K562 (cell line): ENCODE measurements around the gene RHOC. TPM values are rescaled to one million over a fixed set of nuclear protein-coding genes. Genes with fewer than 3 reads are reported as not detected.

Experiments used
- CREBBP ChIP-seq: IDR thresholded peaks from one replicate; pipeline ENCODE4 v1.6.1; 2012; ENCODE audit warnings: low read depth, mild to moderate bottlenecking, control low read depth, inconsistent platforms, low read length
- DEAF1 ChIP-seq: fragments of 450-650 bp; formaldehyde crosslinking; IDR thresholded peaks from 2 replicates; pipeline ENCODE4 v1.4.0; 2020; ENCODE audit warnings: mild to moderate bottlenecking, moderate library complexity
- EHMT2 ChIP-seq: fragments of 450-650 bp; IDR thresholded peaks from 2 replicates; pipeline ENCODE4 v1.6.1; 2018; ENCODE audit warnings: antibody characterized with exemption
- ELF2 ChIP-seq: fragments of 250-450 bp; sonication (Bioruptor Pico); IDR thresholded peaks from 2 replicates; pipeline ENCODE4 v1.5.0; 2021; ENCODE audit warnings: mild to moderate bottlenecking
- HINFP ChIP-seq: fragments of 450-650 bp; conservative IDR thresholded peaks from 2 replicates; pipeline ENCODE4 v1.6.1; 2016; ENCODE audit warnings: missing genetic modification characterization, low read depth, mild to moderate bottlenecking, control low read depth, missing compliant biosample characterization
- HLTF ChIP-seq: fragments of 450-650 bp; IDR thresholded peaks from 2 replicates; pipeline ENCODE4 v1.6.1; 2016
- HMG20A ChIP-seq: fragments of 450-650 bp; formaldehyde crosslinking; conservative IDR thresholded peaks from 2 replicates; pipeline ENCODE4 v1.4.0; 2020; ENCODE audit warnings: mild to moderate bottlenecking, mixed read lengths
- IRF9 ChIP-seq: fragments of 450-650 bp; IDR thresholded peaks from 2 replicates; pipeline ENCODE4 v1.6.1; 2016; ENCODE audit warnings: missing biosample characterization, missing genetic modification characterization
- MCM2 ChIP-seq: fragments of 450-650 bp; IDR thresholded peaks from 2 replicates; pipeline ENCODE4 v1.6.1; 2017; ENCODE audit warnings: low read depth, mild to moderate bottlenecking
- MCM7 ChIP-seq, 2 experiments: fragments of 450-650 bp; IDR thresholded peaks; 2 replicates each; pipeline ENCODE4 v1.6.1; 2016 to 2018
- NFIC ChIP-seq: fragments of 450-650 bp; IDR thresholded peaks from 2 replicates; pipeline ENCODE4 v1.6.1; 2017; ENCODE audit warnings: mild to moderate bottlenecking, inconsistent platforms
- RERE ChIP-seq: sonication (generic); formaldehyde crosslinking; IDR thresholded peaks from 2 replicates; pipeline ENCODE4 v1.8.0; 2023; ENCODE audit warnings: missing genetic modification reagents, mild to moderate bottlenecking, borderline replicate concordance
- ZBTB2 ChIP-seq: fragments of 450-650 bp; IDR thresholded peaks from 2 replicates; pipeline ENCODE4 v1.6.1; 2016; ENCODE audit warnings: antibody characterized with exemption
- ZEB2 ChIP-seq: fragments of 450-650 bp; IDR thresholded peaks from 2 replicates; pipeline ENCODE4 v1.6.1; 2016
- ZKSCAN3 ChIP-seq: fragments of 250-450 bp; sonication (Bioruptor Pico); IDR thresholded peaks from 2 replicates; pipeline ENCODE4 v1.4.0; 2020
- ZNF583 ChIP-seq: fragments of 250-450 bp; sonication (Bioruptor Pico); IDR thresholded peaks from 2 replicates; pipeline ENCODE4 v1.4.0; 2020
- ZNF584 ChIP-seq: fragments of 200-800 bp; sonication (Bioruptor generic); IDR thresholded peaks from 2 replicates; pipeline ENCODE4 v1.6.1; 2016; ENCODE audit warnings: low read depth, mild to moderate bottlenecking, missing genetic modification characterization, missing compliant biosample characterization
- polyA plus RNA-seq, 8 experiments: library from polyadenylated mRNA; depleted of rRNA in 4 of 8; stranded (reverse) in 5 of 8; unstranded in 3 of 8; fragments of >200 nt; fragmentation: Nextera tagmentation in 2 of 8; fragmentation: Illumina TruSeq in 1 of 8; extraction: Ambion mirVana in 2 of 8; extraction: Trizol in 1 of 8; gene quantifications; 2 replicates each; pipeline versions ENCODE4 v1.2.1 to v1.2.3, GENCODE V29; 2011 to 2014; ENCODE audit warnings: inconsistent platforms in 1 of 8, missing spikeins in 1 of 8
- total RNA-seq, 7 experiments: library from RNA; depleted of rRNA in 6 of 7; stranded (reverse); fragments of >200 nt in 6 of 7; fragmentation: Illumina TruSeq in 2 of 7; extraction: Trizol in 2 of 7; gene quantifications; 2 replicates each; pipeline versions ENCODE4 v1.2.1 to v1.2.3, GENCODE V29; 2011 to 2021; ENCODE audit warnings: low replicate concordance in 1 of 7

The RHOC gene
- total and polyA plus RNA-seq, 9 of the 15 experiments (the other 6 are each of a cell fraction or from before 2014, with no cell fraction given) = 35.2 to 364 (median 204) TPM

- no peak for TF ChIP-seq HINFP
- no peak for TF ChIP-seq RERE (CRISPR knock-in tag)
- TF ChIP-seq ZKSCAN3 (CRISPR knock-in tag) = no peak
- no peak for TF ChIP-seq CREBBP
- TF ChIP-seq IRF9 = no peak
- no peak for TF ChIP-seq HMG20A (CRISPR knock-in tag)
- no peak for TF ChIP-seq NFIC
- no peak for TF ChIP-seq ZNF584 (CRISPR knock-in tag)
- no peak for TF ChIP-seq EHMT2
- TF ChIP-seq ZEB2 = peak; percentile 62; the same call in 1 of the 2 replicates
- TF ChIP-seq MCM2 = no peak
- no peak for TF ChIP-seq ZNF583 (CRISPR knock-in tag)
- TF ChIP-seq ELF2 (CRISPR knock-in tag) = no peak
- TF ChIP-seq ZBTB2 = 0 out of 2 replicates have a peak, but pooled peaks have one; percentile 19
- no peak for TF ChIP-seq DEAF1 (CRISPR knock-in tag)
- no peak for TF ChIP-seq MCM7 (IDR thresholded peaks at IDR 0.05)
- no peak for TF ChIP-seq HLTF
Measured at GRCh38 chr1:112713466-112714312, 6.8 kb upstream of the RHOC start (continued).
